ENCODE measurements around the gene LIAS. TPM values are rescaled to one million over a fixed set of nuclear protein-coding genes. Genes with fewer than 3 reads are reported as not detected.

Gene LIAS
- total RNA-seq, 4 donors from 2014 or later, result 9.1 to 17.8 (median 13.1) TPM

- Histone ChIP-seq H3K4me1 (peaks cover 0 to 41% (median 0%) of the 10 kb centered on the region in 3 donors), H3K36me3 (peaks cover 0 to 64% (median 8%) of the 10 kb centered on the region in 3 donors), H3K27ac (no peak overlapping the region), H3K27me3 (no peaks in the 10 kb centered on the region), H3K9me3 (no peaks in the 10 kb centered on the region), H3K4me3 (no peak overlapping the region)
- intact Hi-C loops (cut with DNase I), result no loop called here
- no peak for DNase-seq
- WGBS, 2 donors, result 91 to 97% methylated on average over 6 of the region's 6 CpGs
- TF ChIP-seq CTCF (IDR thresholded peaks at IDR 0.05) (no peak), POLR2A (IDR thresholded peaks at IDR 0.05) (no peak)
Observed at GRCh38 chr4:39518484-39518883, 59.6 kb downstream of the LIAS start.

- intact Hi-C loops (cut with DNase I), result no loop called here
- no peak for TF ChIP-seq POLR2A (IDR thresholded peaks at IDR 0.05)
- TF ChIP-seq CTCF (IDR thresholded peaks at IDR 0.05), result no peak
- Histone ChIP-seq H3K4me1 (peaks cover 0 to 52% (median 8%) of the 10 kb centered on the region in 3 donors), H3K9me3 (no peaks in the 10 kb centered on the region), H3K36me3 (peaks cover 0 to 44% (median 4%) of the 10 kb centered on the region in 3 donors), H3K27ac (no peak overlapping the region), H3K4me3 (no peak overlapping the region), H3K27me3 (no peaks in the 10 kb centered on the region)
- WGBS, 2 donors, result 62 to 73% methylated on average over 5 of the region's 5 CpGs
- DNase-seq, result no peak
Observed at GRCh38 chr4:39521253-39521919, 62.5 kb downstream of the LIAS start.

- H3K27ac ChIP-seq, result no peak overlapping the region
- TF ChIP-seq CTCF (IDR thresholded peaks at IDR 0.05), result no peak
- TF ChIP-seq POLR2A (IDR thresholded peaks at IDR 0.05), result no peak
- H3K27me3 ChIP-seq, result no peaks in the 10 kb centered on the region
- WGBS, 2 donors, result 51 to 87% methylated on average over 2 of the region's 2 CpGs
- H3K4me1 ChIP-seq, result peaks cover 0 to 55% (median 8%) of the 10 kb centered on the region in 3 donors
- intact Hi-C loops (cut with DNase I), result no loop called here
- H3K36me3 ChIP-seq, result peaks cover 0 to 40% (median 4%) of the 10 kb centered on the region in 3 donors
- H3K4me3 ChIP-seq, result no peak overlapping the region
- DNase-seq, result no peak
- H3K9me3 ChIP-seq, result no peaks in the 10 kb centered on the region
Observed at GRCh38 chr4:39522068-39522467, 63.2 kb downstream of the LIAS start.

- H3K4me1 ChIP-seq, result peaks cover 4 to 70% (median 14%) of the 10 kb centered on the region in 3 donors
- no peaks in the 10 kb centered on the region for H3K9me3 ChIP-seq
- 82 to 87% methylated on average over 7 of the region's 7 CpGs for WGBS, 2 donors
- no peak for DNase-seq
- TF ChIP-seq CTCF (IDR thresholded peaks at IDR 0.05) (no peak), POLR2A (IDR thresholded peaks at IDR 0.05) (no peak)
- intact Hi-C loops (cut with DNase I), result no loop called here
- H3K36me3 ChIP-seq, result peaks cover 0 to 17% (median 0%) of the 10 kb centered on the region in 3 donors
- H3K4me3 ChIP-seq, result no peak overlapping the region
- peak overlapping the region in 1 of 4 donors; percentile 7 for H3K27ac ChIP-seq
- H3K27me3 ChIP-seq, result no peaks in the 10 kb centered on the region
Observed at GRCh38 chr4:39524161-39524957, 65.5 kb downstream of the LIAS start.
